PC-3 (cell line): ENCODE data around the gene ARPIN. TPM values are rescaled to one million over a fixed set of nuclear protein-coding genes. Genes with fewer than 3 reads are reported as not detected.

Experiments
- ATAC-seq: fragments of 200-7000 bp; cut with Tn5 transposase; 2 replicates; pipeline ENCODE4 v1.9.1; 2020; ENCODE audit warnings: mild to moderate bottlenecking, moderate library complexity
- BruUV-seq: library from RNA; stranded (reverse); fragments of 400-500 nt; replicated peaks from 2 replicates; lab custom pipeline; 2021; lab: Mats Ljungman, UMichigan
- CTCF ChIA-PET: fragments of 300-600 bp; sonication (Branson Sonifier 250); formaldehyde crosslinking; loops from one replicate; lab custom pipeline; 2022; ENCODE audit warnings: antibody characterized with exemption; lab: Charles Lee
- POLR2A ChIA-PET: fragments of 300-600 bp; sonication (Branson Sonifier 250); formaldehyde crosslinking; loops from one replicate; lab custom pipeline; 2022; ENCODE audit warnings: antibody characterized with exemption; ENCODE audit not compliant: unreplicated experiment; lab: Charles Lee
- DNase-seq: peaks from one replicate; pipeline ENCODE4 v3.0.0-alpha.2; 2015
- H2AFZ ChIP-seq: fragments of 300-600 bp; sonication (generic); 2 replicates; pipeline ENCODE4 v1.6.0; 2016; ENCODE audit warnings: antibody characterized with exemption, low read length
- H3F3A ChIP-seq: fragments of 300-600 bp; sonication (generic); one replicate; pipeline ENCODE4 v1.6.0; 2017; ENCODE audit warnings: antibody characterized with exemption, low read length, control low read depth, mild to moderate bottlenecking; ENCODE audit not compliant: unreplicated experiment
- H3K27ac ChIP-seq: fragments of 300-600 bp; sonication (generic); 2 replicates; pipeline ENCODE4 v1.5.1; 2016; ENCODE audit warnings: mild to moderate bottlenecking, low read length
- H3K27me3 ChIP-seq: fragments of 300-600 bp; sonication (generic); 2 replicates; pipeline ENCODE4 v1.6.1; 2016; ENCODE audit warnings: low read length, mixed read lengths
- H3K36me3 ChIP-seq: fragments of 300-600 bp; sonication (generic); 2 replicates; pipeline ENCODE4 v1.6.1; 2016; ENCODE audit warnings: low read depth, mixed run types, low read length, mixed read lengths
- H3K4me1 ChIP-seq: fragments of 300-600 bp; sonication (generic); 2 replicates; pipeline ENCODE4 v1.5.1; 2016; ENCODE audit warnings: low read length; ENCODE audit not compliant: insufficient read depth
- H3K4me2 ChIP-seq: fragments of 300-600 bp; sonication (generic); 2 replicates; pipeline ENCODE4 v1.6.0; 2016; ENCODE audit warnings: low read length
- H3K4me3 ChIP-seq: fragments of 300-600 bp; sonication (generic); 2 replicates; pipeline ENCODE4 v1.5.1; 2016; ENCODE audit warnings: mild to moderate bottlenecking, low read length, mixed read lengths
- H3K79me2 ChIP-seq: fragments of 300-600 bp; sonication (generic); 2 replicates; pipeline ENCODE4 v1.6.1; 2017; ENCODE audit warnings: low read length, mixed read lengths
- H3K9ac ChIP-seq: fragments of 300-600 bp; sonication (generic); 2 replicates; pipeline ENCODE4 v1.6.0; 2016; ENCODE audit warnings: mild to moderate bottlenecking, low read length
- H3K9me2 ChIP-seq: fragments of 300-600 bp; sonication (generic); replicated peaks from 2 replicates; pipeline ENCODE4 v1.6.1; 2016; ENCODE audit warnings: mixed run types, low read length, mixed read lengths
- H3K9me3 ChIP-seq: fragments of 300-600 bp; sonication (generic); 2 replicates; pipeline ENCODE4 v1.6.1; 2016; ENCODE audit warnings: low read length, mixed read lengths
- H4K20me1 ChIP-seq: fragments of 300-600 bp; sonication (generic); 2 replicates; pipeline ENCODE4 v1.6.1; 2016; ENCODE audit warnings: low read length, mixed read lengths
- CTCF ChIP-seq: fragments of 300-600 bp; sonication (generic); conservative IDR thresholded peaks from 2 replicates; pipeline ENCODE4 v1.5.1; 2017; ENCODE audit warnings: antibody characterized with exemption, low read depth, mild to moderate bottlenecking, low read length
- EZH2 ChIP-seq: fragments of 300-600 bp; sonication (generic); IDR thresholded peaks from one replicate; pipeline ENCODE4 v1.6.1; 2017; ENCODE audit warnings: antibody characterized with exemption, mild to moderate bottlenecking, low read length; ENCODE audit not compliant: unreplicated experiment
- EZH2phosphoT487 ChIP-seq: fragments of 300-600 bp; sonication (generic); IDR thresholded peaks from 2 replicates; pipeline ENCODE4 v1.6.1; 2018; ENCODE audit warnings: mild to moderate bottlenecking, antibody characterized with exemption, low read length, borderline replicate concordance
- intact Hi-C: fragments of 100-400 bp; cut with micrococcal nuclease; formaldehyde crosslinking; loops from 2 replicates; pipeline ENCODE4 v1.9.0; 2023
- total RNA-seq: library from RNA; depleted of rRNA; stranded (reverse); fragments of >200 nt; gene quantifications from 2 replicates; pipeline ENCODE4 v1.2.3, GENCODE V29; 2014

The ARPIN gene
- total RNA-seq, 1 experiment from 2014 or later, result 8.0 TPM

DNA sequence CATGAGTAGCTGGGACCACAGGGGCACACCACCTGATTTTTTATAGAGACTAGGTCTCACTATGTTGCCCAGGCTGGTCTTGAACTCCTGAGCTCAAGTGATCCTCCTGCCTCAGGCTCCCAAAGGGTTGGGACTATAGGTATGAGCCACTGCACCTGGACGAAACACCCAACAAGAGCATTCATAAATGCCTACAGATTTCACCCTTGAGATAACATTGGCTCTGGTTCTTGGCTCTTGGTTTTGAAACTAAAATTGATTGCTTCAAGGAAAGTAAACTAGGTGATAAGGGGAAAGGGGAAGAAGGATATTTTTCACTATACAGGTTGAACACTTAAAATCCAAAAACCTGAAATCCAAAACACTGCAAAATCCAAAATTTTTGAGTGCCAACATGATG is 29.2 kb downstream of the ARPIN start:
- no peaks in the 10 kb centered on the region for H4K20me1 ChIP-seq
- no peak overlapping the region for H3K9ac ChIP-seq
- no peak overlapping the region for H3K4me2 ChIP-seq
- no peak overlapping the region for H2AFZ ChIP-seq
- H3K9me3 ChIP-seq, result no peaks in the 10 kb centered on the region
- ATAC-seq (no peak), DNase-seq (no peak)
- H3K4me3 ChIP-seq, result no peak overlapping the region
- ChIA-PET POLR2A (no interaction called here), CTCF (no interaction called here)
- H3K9me2 ChIP-seq, result no peaks in the 10 kb centered on the region
- no peaks in the 10 kb centered on the region for H3K27me3 ChIP-seq
- peaks cover 37% of the 10 kb centered on the region for H3K36me3 ChIP-seq
- TF ChIP-seq EZH2 (no peak), EZH2phosphoT487 (no peak), CTCF (no peak)
- intact Hi-C loops, result no loop called here
- BruUV-seq, result no TSS peak
- no peaks in the 10 kb centered on the region for H3F3A ChIP-seq
- H3K79me2 ChIP-seq, result no peaks in the 10 kb centered on the region
- peaks cover 1% of the 10 kb centered on the region; the same call in 1 of the 2 replicates for H3K4me1 ChIP-seq
- no peak overlapping the region for H3K27ac ChIP-seq

DNA sequence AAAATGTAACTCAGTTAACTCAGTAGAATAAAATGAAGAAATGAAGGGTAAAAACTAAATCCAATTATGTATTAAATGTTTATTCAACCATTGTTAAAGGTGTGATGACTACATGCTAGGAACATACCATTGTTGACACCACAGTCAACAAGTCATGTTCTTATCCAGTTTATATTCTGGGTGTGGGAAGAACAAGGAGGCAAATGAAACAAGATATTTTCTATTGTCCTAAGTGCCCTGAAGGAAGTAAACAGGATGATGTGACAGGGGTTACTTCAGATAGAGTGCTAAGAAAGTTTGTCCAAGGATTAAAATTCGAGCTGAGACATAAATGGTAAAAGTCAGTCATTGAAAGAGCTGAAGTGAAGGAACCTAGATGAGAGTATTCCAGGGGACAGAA is 32.0 kb downstream of the ARPIN start:
- no peak overlapping the region for H3K4me3 ChIP-seq
- H3K79me2 ChIP-seq, result no peaks in the 10 kb centered on the region
- H3K9me2 ChIP-seq, result no peaks in the 10 kb centered on the region
- BruUV-seq, result no TSS peak
- no peaks in the 10 kb centered on the region for H3K9me3 ChIP-seq
- ATAC-seq (peak; percentile 20; the same call in 1 of the 2 replicates), DNase-seq (no peak)
- H3F3A ChIP-seq, result no peaks in the 10 kb centered on the region
- peaks cover 27% of the 10 kb centered on the region for H3K36me3 ChIP-seq
- no peaks in the 10 kb centered on the region for H4K20me1 ChIP-seq
- H3K4me2 ChIP-seq, result no peak overlapping the region
- intact Hi-C loops, result no loop called here
- H3K27ac ChIP-seq, result no peak overlapping the region
- H3K9ac ChIP-seq, result no peak overlapping the region
- no peak overlapping the region for H2AFZ ChIP-seq
- CTCF ChIA-PET, result no interaction called here
- POLR2A ChIA-PET, result no interaction called here
- H3K4me1 ChIP-seq, result no peaks in the 10 kb centered on the region
- TF ChIP-seq CTCF, result no peak
- TF ChIP-seq EZH2phosphoT487, result no peak
- TF ChIP-seq EZH2, result no peak
- H3K27me3 ChIP-seq, result no peaks in the 10 kb centered on the region

- CTCF ChIA-PET, result no interaction called here
- Histone ChIP-seq H3K36me3 (peaks cover 26% of the 10 kb centered on the region), H3K9me2 (no peaks in the 10 kb centered on the region), H3K9ac (no peak overlapping the region), H3K4me1 (peaks cover 8% of the 10 kb centered on the region; the same call in 1 of the 2 replicates), H3K27me3 (no peaks in the 10 kb centered on the region), H2AFZ (no peak overlapping the region), H4K20me1 (no peaks in the 10 kb centered on the region), H3K4me2 (no peak overlapping the region), H3K4me3 (no peak overlapping the region), H3K27ac (no peak overlapping the region), H3K79me2 (no peaks in the 10 kb centered on the region), H3K9me3 (no peaks in the 10 kb centered on the region), H3F3A (no peaks in the 10 kb centered on the region)
- POLR2A ChIA-PET, result no interaction called here
- TF ChIP-seq EZH2phosphoT487 (no peak), CTCF (no peak)
- ATAC-seq (no peak), DNase-seq (no peak)
- no TSS peak for BruUV-seq
- intact Hi-C loops, result no loop called here
These were observed 34.4 kb downstream of the ARPIN start for GRCh38 chr15:89878323-89878722.
